Measurements from ENCODE around the gene SARS1. TPM values are rescaled to one million over a fixed set of nuclear protein-coding genes. Genes with fewer than 3 reads are reported as not detected.

SARS1 gene
- total and polyA plus RNA-seq, 2 of the 13 experiments (the other 11 are each of a cell fraction or from before 2014, with no cell fraction given): 103 to 134 TPM

DNA sequence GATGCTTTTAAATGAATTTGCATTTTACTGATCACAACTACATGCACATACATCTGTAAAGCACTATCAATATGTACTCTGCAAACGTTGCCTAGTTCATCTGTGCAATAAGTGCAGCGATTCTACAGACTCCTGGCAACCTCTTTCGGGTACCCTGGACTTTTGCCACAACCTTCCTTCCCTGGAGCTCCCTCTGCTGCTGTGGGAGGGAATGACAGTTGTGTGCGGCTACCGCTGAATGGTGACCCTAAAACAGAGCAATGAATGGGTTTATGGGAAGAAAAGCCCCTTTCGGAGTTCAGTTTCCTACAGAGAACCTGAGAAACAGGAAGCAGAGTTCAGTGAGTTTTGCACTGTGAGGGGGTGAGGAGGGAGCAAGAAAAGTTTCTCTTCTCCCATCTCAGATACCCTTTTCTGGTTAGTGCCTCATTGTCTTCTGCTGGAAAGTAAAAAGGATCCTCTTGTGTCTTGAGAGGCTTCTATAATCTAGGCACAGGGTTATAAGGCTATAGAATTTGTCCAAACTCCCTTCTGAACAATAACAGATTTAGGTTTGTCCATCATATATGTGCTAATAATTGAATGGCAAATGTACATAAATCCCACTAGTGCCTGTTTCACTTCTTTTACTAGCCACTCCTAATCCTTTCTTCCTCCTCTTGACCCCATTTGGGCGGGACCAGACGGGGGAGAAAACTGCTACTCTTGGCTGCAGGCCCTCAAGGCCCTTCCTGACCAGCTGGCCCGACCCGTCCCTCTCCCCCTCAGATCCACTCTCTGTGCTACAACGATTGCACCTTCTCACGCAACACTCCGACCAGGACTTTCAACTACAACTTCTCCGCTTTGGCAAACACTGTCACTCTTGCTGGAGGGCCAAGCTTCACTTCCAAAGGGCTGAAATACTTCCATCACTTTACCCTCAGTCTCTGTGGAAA, 19.8 kb upstream of the SARS1 start (continued):
- TF ChIP-seq, protein P1, sequence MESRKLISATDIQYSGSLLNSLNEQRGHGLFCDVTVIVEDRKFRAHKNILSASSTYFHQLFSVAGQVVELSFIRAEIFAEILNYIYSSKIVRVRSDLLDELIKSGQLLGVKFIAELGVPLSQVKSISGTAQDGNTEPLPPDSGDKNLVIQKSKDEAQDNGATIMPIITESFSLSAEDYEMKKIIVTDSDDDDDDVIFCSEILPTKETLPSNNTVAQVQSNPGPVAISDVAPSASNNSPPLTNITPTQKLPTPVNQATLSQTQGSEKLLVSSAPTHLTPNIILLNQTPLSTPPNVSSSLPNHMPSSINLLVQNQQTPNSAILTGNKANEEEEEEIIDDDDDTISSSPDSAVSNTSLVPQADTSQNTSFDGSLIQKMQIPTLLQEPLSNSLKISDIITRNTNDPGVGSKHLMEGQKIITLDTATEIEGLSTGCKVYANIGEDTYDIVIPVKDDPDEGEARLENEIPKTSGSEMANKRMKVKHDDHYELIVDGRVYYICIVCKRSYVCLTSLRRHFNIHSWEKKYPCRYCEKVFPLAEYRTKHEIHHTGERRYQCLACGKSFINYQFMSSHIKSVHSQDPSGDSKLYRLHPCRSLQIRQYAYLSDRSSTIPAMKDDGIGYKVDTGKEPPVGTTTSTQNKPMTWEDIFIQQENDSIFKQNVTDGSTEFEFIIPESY (CRISPR knock-in tag; IDR thresholded peaks at IDR 0.05): peak; percentile 15; the same call in 1 of the 2 replicates
- peak; percentile 77 for TF ChIP-seq STAG1 (CRISPR knock-in tag; IDR thresholded peaks at IDR 0.05)
- no peak for TF ChIP-seq TP53 (CRISPR knock-in tag; conservative IDR thresholded peaks at IDR 0.05)
- no peak for TF ChIP-seq KAT7 (CRISPR knock-in tag; IDR thresholded peaks at IDR 0.05; ENCODE audit: borderline replicate concordance)
- no peak for TF ChIP-seq RFX1 (IDR thresholded peaks at IDR 0.05)
- TF ChIP-seq, protein P2, sequence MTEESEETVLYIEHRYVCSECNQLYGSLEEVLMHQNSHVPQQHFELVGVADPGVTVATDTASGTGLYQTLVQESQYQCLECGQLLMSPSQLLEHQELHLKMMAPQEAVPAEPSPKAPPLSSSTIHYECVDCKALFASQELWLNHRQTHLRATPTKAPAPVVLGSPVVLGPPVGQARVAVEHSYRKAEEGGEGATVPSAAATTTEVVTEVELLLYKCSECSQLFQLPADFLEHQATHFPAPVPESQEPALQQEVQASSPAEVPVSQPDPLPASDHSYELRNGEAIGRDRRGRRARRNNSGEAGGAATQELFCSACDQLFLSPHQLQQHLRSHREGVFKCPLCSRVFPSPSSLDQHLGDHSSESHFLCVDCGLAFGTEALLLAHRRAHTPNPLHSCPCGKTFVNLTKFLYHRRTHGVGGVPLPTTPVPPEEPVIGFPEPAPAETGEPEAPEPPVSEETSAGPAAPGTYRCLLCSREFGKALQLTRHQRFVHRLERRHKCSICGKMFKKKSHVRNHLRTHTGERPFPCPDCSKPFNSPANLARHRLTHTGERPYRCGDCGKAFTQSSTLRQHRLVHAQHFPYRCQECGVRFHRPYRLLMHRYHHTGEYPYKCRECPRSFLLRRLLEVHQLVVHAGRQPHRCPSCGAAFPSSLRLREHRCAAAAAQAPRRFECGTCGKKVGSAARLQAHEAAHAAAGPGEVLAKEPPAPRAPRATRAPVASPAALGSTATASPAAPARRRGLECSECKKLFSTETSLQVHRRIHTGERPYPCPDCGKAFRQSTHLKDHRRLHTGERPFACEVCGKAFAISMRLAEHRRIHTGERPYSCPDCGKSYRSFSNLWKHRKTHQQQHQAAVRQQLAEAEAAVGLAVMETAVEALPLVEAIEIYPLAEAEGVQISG (CRISPR knock-in tag; IDR thresholded peaks at IDR 0.05): peak; percentile 55; the same call in 1 of the 2 replicates
- TF ChIP-seq CEBPG (CRISPR knock-in tag; IDR thresholded peaks at IDR 0.05): 0 out of 2 replicates have a peak, but pooled peaks have one; percentile 12
- TF ChIP-seq, protein P3, sequence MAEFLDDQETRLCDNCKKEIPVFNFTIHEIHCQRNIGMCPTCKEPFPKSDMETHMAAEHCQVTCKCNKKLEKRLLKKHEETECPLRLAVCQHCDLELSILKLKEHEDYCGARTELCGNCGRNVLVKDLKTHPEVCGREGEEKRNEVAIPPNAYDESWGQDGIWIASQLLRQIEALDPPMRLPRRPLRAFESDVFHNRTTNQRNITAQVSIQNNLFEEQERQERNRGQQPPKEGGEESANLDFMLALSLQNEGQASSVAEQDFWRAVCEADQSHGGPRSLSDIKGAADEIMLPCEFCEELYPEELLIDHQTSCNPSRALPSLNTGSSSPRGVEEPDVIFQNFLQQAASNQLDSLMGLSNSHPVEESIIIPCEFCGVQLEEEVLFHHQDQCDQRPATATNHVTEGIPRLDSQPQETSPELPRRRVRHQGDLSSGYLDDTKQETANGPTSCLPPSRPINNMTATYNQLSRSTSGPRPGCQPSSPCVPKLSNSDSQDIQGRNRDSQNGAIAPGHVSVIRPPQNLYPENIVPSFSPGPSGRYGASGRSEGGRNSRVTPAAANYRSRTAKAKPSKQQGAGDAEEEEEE (CRISPR knock-in tag; IDR thresholded peaks at IDR 0.05; ENCODE audit: borderline replicate concordance): no peak
- TF ChIP-seq SMC3 (IDR thresholded peaks at IDR 0.05; ENCODE audit: low read length): peak; percentile 68
- TF ChIP-seq ZFP36 (IDR thresholded peaks at IDR 0.05; ENCODE audit: borderline replicate concordance, low read depth, low read length, partially characterized antibody): no peak
- 0 out of 2 replicates have a peak, but pooled peaks have one; percentile 48 for TF ChIP-seq ZFP90 (CRISPR knock-in tag; IDR thresholded peaks at IDR 0.05; ENCODE audit: borderline replicate concordance)
- TF ChIP-seq RNF2 (conservative IDR thresholded peaks at IDR 0.05; ENCODE audit: low read depth): no peak
- no peak for TF ChIP-seq ZNF563 (CRISPR knock-in tag; IDR thresholded peaks at IDR 0.05)
- TF ChIP-seq, protein P4, sequence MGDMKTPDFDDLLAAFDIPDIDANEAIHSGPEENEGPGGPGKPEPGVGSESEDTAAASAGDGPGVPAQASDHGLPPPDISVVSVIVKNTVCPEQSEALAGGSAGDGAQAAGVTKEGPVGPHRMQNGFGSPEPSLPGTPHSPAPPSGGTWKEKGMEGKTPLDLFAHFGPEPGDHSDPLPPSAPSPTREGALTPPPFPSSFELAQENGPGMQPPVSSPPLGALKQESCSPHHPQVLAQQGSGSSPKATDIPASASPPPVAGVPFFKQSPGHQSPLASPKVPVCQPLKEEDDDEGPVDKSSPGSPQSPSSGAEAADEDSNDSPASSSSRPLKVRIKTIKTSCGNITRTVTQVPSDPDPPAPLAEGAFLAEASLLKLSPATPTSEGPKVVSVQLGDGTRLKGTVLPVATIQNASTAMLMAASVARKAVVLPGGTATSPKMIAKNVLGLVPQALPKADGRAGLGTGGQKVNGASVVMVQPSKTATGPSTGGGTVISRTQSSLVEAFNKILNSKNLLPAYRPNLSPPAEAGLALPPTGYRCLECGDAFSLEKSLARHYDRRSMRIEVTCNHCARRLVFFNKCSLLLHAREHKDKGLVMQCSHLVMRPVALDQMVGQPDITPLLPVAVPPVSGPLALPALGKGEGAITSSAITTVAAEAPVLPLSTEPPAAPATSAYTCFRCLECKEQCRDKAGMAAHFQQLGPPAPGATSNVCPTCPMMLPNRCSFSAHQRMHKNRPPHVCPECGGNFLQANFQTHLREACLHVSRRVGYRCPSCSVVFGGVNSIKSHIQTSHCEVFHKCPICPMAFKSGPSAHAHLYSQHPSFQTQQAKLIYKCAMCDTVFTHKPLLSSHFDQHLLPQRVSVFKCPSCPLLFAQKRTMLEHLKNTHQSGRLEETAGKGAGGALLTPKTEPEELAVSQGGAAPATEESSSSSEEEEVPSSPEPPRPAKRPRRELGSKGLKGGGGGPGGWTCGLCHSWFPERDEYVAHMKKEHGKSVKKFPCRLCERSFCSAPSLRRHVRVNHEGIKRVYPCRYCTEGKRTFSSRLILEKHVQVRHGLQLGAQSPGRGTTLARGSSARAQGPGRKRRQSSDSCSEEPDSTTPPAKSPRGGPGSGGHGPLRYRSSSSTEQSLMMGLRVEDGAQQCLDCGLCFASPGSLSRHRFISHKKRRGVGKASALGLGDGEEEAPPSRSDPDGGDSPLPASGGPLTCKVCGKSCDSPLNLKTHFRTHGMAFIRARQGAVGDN (CRISPR knock-in tag; IDR thresholded peaks at IDR 0.05): no peak
- no peak for TF ChIP-seq RELA (CRISPR knock-in tag; IDR thresholded peaks at IDR 0.05)
- TF ChIP-seq, protein P5, sequence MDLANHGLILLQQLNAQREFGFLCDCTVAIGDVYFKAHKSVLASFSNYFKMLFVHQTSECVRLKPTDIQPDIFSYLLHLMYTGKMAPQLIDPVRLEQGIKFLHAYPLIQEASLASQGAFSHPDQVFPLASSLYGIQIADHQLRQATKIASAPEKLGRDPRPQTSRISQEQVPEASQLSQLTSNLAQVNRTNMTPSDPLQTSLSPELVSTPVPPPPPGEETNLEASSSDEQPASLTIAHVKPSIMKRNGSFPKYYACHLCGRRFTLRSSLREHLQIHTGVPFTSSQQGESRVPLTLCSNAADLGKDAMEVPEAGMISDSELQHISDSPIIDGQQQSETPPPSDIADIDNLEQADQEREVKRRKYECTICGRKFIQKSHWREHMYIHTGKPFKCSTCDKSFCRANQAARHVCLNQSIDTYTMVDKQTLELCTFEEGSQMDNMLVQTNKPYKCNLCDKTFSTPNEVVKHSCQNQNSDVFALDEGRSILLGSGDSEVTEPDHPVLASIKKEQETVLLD (CRISPR knock-in tag; IDR thresholded peaks at IDR 0.05; ENCODE audit: low read depth): no peak
- no peak for TF ChIP-seq HIVEP1 (CRISPR knock-in tag; IDR thresholded peaks at IDR 0.05)

All from HepG2 (cell line).